Measurements from ENCODE around the gene FIBCD1. TPM values are rescaled to one million over a fixed set of nuclear protein-coding genes. Genes with fewer than 3 reads are reported as not detected.

FIBCD1 gene
- total RNA-seq, 1 donor from 2014 or later = 0.29 TPM

- no peak for DNase-seq (ENCODE audit: low read depth)
- no peak for TF ChIP-seq CTCF (conservative IDR thresholded peaks at IDR 0.05; ENCODE audit: low read depth, low read length)
- H3K4me3 ChIP-seq (ENCODE audit: low read depth, low read length) = no peak overlapping the region
Measured at GRCh38 chr9:130935648-130936271, 3.3 kb downstream of the FIBCD1 start.

- no peak for TF ChIP-seq CTCF (conservative IDR thresholded peaks at IDR 0.05; ENCODE audit: low read depth, low read length)
- DNase-seq (ENCODE audit: low read depth) = no peak
- no peak overlapping the region for H3K4me3 ChIP-seq (ENCODE audit: low read depth, low read length)
Measured at GRCh38 chr9:130934702-130935647, 4.1 kb downstream of the FIBCD1 start.

GRCh38 chr9:130934246-130934645, 4.8 kb downstream of the FIBCD1 start:
- H3K4me3 ChIP-seq (ENCODE audit: low read depth, low read length) = no peak overlapping the region
- no peak for TF ChIP-seq CTCF (conservative IDR thresholded peaks at IDR 0.05; ENCODE audit: low read depth, low read length)
- DNase-seq (ENCODE audit: low read depth) = no peak

GRCh38 chr9:130933114-130934046, 5.7 kb downstream of the FIBCD1 start:
- TF ChIP-seq CTCF (conservative IDR thresholded peaks at IDR 0.05; ENCODE audit: low read depth, low read length) = peak; percentile 1
- no peak overlapping the region for H3K4me3 ChIP-seq (ENCODE audit: low read depth, low read length)
- no peak for DNase-seq (ENCODE audit: low read depth)

- peak; percentile 10 for TF ChIP-seq CTCF (conservative IDR thresholded peaks at IDR 0.05; ENCODE audit: low read depth, low read length)
- no peak for DNase-seq (ENCODE audit: low read depth)
- no peak overlapping the region for H3K4me3 ChIP-seq (ENCODE audit: low read depth, low read length)
Measured at GRCh38 chr9:130932255-130933079, 6.6 kb downstream of the FIBCD1 start.
